GM23338 (cell line): ENCODE results near the gene KCNH5. TPM values are rescaled to one million over a fixed set of nuclear protein-coding genes. Genes with fewer than 3 reads are reported as not detected.

Experiments
- ATAC-seq: fragments of 200-7000 bp; cut with Tn5 transposase; 3 replicates; pipeline ENCODE4 v1.9.1; 2020
- DNase-seq: peaks from one replicate; pipeline ENCODE4 v3.0.0-alpha.2; 2015; ENCODE audit warnings: low spot score
- H2AFZ ChIP-seq: fragments of 200-600 bp; sonication (generic); 2 replicates; pipeline ENCODE4 v1.8.0; 2016; ENCODE audit warnings: antibody characterized with exemption, mild to moderate bottlenecking, moderate library complexity
- H3F3A ChIP-seq: fragments of 200-600 bp; sonication (generic); replicated peaks from 2 replicates; pipeline ENCODE4 v1.8.0; 2017; ENCODE audit warnings: antibody characterized with exemption, mixed run types, low read depth
- H3K27ac ChIP-seq: fragments of 200-600 bp; sonication (generic); 2 replicates; pipeline ENCODE4 v1.6.1; 2016; ENCODE audit warnings: low read depth
- H3K27me3 ChIP-seq: fragments of 200-600 bp; sonication (generic); 2 replicates; pipeline ENCODE4 v1.8.0; 2016; ENCODE audit warnings: mild to moderate bottlenecking, mixed run types, moderate library complexity; ENCODE audit not compliant: insufficient read depth
- H3K36me3 ChIP-seq: fragments of 200-600 bp; sonication (generic); 2 replicates; pipeline ENCODE4 v1.8.0; 2016; ENCODE audit warnings: mild to moderate bottlenecking; ENCODE audit not compliant: insufficient read depth
- H3K4me1 ChIP-seq: fragments of 200-600 bp; sonication (generic); 2 replicates; pipeline ENCODE4 v1.8.0; 2016; ENCODE audit warnings: mild to moderate bottlenecking, moderate library complexity; ENCODE audit not compliant: insufficient read depth
- H3K4me2 ChIP-seq: fragments of 200-600 bp; sonication (generic); 2 replicates; pipeline ENCODE4 v1.7.1; 2017; ENCODE audit warnings: mixed run types
- H3K4me3 ChIP-seq: fragments of 200-600 bp; sonication (generic); 2 replicates; pipeline ENCODE4 v1.6.1; 2016; ENCODE audit warnings: mixed run types
- H3K79me2 ChIP-seq: fragments of 200-600 bp; sonication (generic); replicated peaks from 2 replicates; pipeline ENCODE4 v1.8.0; 2017; ENCODE audit warnings: mild to moderate bottlenecking; ENCODE audit not compliant: insufficient read depth
- H3K9me2 ChIP-seq: fragments of 200-600 bp; sonication (generic); 2 replicates; pipeline ENCODE4 v1.8.0; 2017; ENCODE audit not compliant: insufficient read depth
- H4K20me1 ChIP-seq: fragments of 200-600 bp; sonication (generic); replicated peaks from 2 replicates; pipeline ENCODE4 v1.8.0; 2017; ENCODE audit warnings: mild to moderate bottlenecking; ENCODE audit not compliant: insufficient read depth
- H3K27ac Mint-ChIP-seq: 2 replicates; pipeline ENCODE4 v1.8.0; 2020; ENCODE audit warnings: inconsistent platforms, mild to moderate bottlenecking, moderate library complexity, mixed read lengths
- H3K27me3 Mint-ChIP-seq: 3 replicates; pipeline ENCODE4 v1.8.0; 2022; ENCODE audit warnings: low read depth, mild to moderate bottlenecking, moderate library complexity, mixed read lengths, inconsistent platforms; ENCODE audit not compliant: insufficient read depth, poor library complexity
- H3K36me3 Mint-ChIP-seq: 3 replicates; pipeline ENCODE4 v1.8.0; 2021; ENCODE audit warnings: low read depth, mild to moderate bottlenecking, inconsistent platforms, moderate library complexity, mixed read lengths
- H3K4me1 Mint-ChIP-seq: 3 replicates; pipeline ENCODE4 v1.8.0; 2020; ENCODE audit warnings: mild to moderate bottlenecking, inconsistent platforms, mixed read lengths
- H3K4me3 Mint-ChIP-seq: 3 replicates; pipeline ENCODE4 v1.8.0; 2021; ENCODE audit warnings: moderate library complexity, mild to moderate bottlenecking, inconsistent platforms, mixed read lengths
- H3K9me3 Mint-ChIP-seq: 3 replicates; pipeline ENCODE4 v1.8.0; 2020; ENCODE audit warnings: moderate library complexity, mild to moderate bottlenecking, inconsistent platforms, mixed read lengths
- CREB1 ChIP-seq: fragments of 250-450 bp; sonication (Bioruptor Pico); IDR thresholded peaks from 2 replicates; pipeline ENCODE4 v1.5.0; 2020; ENCODE audit warnings: low read depth, mild to moderate bottlenecking, moderate library complexity
- ETS1 ChIP-seq: IDR thresholded peaks from 2 replicates; pipeline ENCODE4 v1.6.1; 2016; ENCODE audit warnings: antibody characterized with exemption
- EZH2phosphoT487 ChIP-seq: fragments of 200-600 bp; sonication (generic); IDR thresholded peaks from one replicate; pipeline ENCODE4 v1.8.1; 2018; ENCODE audit warnings: antibody characterized with exemption; ENCODE audit not compliant: unreplicated experiment
- JUNB ChIP-seq: IDR thresholded peaks from one replicate; pipeline ENCODE4 v1.6.1; 2016; ENCODE audit warnings: antibody characterized with exemption; ENCODE audit not compliant: unreplicated experiment
- STAT1 ChIP-seq: IDR thresholded peaks from one replicate; pipeline ENCODE4 v1.6.1; 2016; ENCODE audit warnings: antibody characterized with exemption; ENCODE audit not compliant: unreplicated experiment
- ZNF331 ChIP-seq: fragments of 250-450 bp; sonication (Bioruptor Pico); IDR thresholded peaks from 2 replicates; pipeline ENCODE4 v1.5.0; 2020; ENCODE audit warnings: low read depth, mild to moderate bottlenecking, moderate library complexity
- polyA plus RNA-seq: library from polyadenylated mRNA; unstranded; fragments of >200 nt; fragmentation: Nextera tagmentation; extraction: Ambion mirVana; gene quantifications from 2 replicates; pipeline ENCODE4 v1.2.1, GENCODE V29; 2016
- total RNA-seq: library from RNA; depleted of rRNA; stranded (reverse); fragments of >200 nt; shearing (Covaris generic); gene quantifications from 2 replicates; pipeline ENCODE4 v1.2.3, GENCODE V29; 2014
- TF ChIP-seq, protein P1 (sequence below): fragments of 250-450 bp; sonication (Bioruptor Pico); IDR thresholded peaks from 2 replicates; pipeline ENCODE4 v1.5.0; 2020; ENCODE audit warnings: mild to moderate bottlenecking, moderate library complexity
- TF ChIP-seq, protein P2 (sequence below): IDR thresholded peaks from one replicate; pipeline ENCODE4 v1.6.1; 2018; ENCODE audit warnings: antibody characterized with exemption; ENCODE audit not compliant: unreplicated experiment

KCNH5 gene
- total and polyA plus RNA-seq, 2 experiments from 2014 or later, result 0.71 to 0.83 TPM

DNA sequence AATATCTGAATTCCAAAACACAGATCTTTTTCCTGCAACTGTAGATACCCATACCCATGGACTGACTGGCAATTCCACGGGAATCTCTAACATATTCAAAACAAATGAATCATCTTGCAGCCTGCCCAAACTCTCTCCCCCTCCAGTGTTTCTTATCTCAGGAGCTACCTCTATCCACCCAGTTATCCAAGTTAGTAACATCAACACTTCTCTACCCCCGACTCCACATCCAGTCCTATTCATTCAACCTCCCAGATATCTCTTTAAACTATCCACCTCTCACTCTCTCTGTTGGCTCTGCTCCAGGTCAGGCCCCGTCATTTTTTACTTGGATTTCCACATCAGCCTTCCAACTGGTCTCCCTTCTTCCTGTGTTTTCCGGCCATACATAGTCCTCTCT is 6.7 kb upstream of the KCNH5 start:
- Histone ChIP-seq H3K4me1 (peaks cover 13% of the 10 kb centered on the region), H3K4me2 (no peak overlapping the region), H4K20me1 (no peaks in the 10 kb centered on the region), H3K27ac (no peak overlapping the region), H3K4me3 (no peak overlapping the region), H3F3A (no peaks in the 10 kb centered on the region), H3K9me2 (no peaks in the 10 kb centered on the region), H3K27me3 (peaks cover 27% of the 10 kb centered on the region), H3K79me2 (no peaks in the 10 kb centered on the region), H2AFZ (no peak overlapping the region), H3K36me3 (no peaks in the 10 kb centered on the region)
- Mint-ChIP-seq H3K4me1 (peaks cover 16% of the 10 kb centered on the region), H3K36me3 (no peaks in the 10 kb centered on the region), H3K9me3 (no peaks in the 10 kb centered on the region), H3K27ac (no peak overlapping the region), H3K4me3 (no peak overlapping the region), H3K27me3 (peaks cover 5% of the 10 kb centered on the region)
- TF ChIP-seq, protein P1, sequence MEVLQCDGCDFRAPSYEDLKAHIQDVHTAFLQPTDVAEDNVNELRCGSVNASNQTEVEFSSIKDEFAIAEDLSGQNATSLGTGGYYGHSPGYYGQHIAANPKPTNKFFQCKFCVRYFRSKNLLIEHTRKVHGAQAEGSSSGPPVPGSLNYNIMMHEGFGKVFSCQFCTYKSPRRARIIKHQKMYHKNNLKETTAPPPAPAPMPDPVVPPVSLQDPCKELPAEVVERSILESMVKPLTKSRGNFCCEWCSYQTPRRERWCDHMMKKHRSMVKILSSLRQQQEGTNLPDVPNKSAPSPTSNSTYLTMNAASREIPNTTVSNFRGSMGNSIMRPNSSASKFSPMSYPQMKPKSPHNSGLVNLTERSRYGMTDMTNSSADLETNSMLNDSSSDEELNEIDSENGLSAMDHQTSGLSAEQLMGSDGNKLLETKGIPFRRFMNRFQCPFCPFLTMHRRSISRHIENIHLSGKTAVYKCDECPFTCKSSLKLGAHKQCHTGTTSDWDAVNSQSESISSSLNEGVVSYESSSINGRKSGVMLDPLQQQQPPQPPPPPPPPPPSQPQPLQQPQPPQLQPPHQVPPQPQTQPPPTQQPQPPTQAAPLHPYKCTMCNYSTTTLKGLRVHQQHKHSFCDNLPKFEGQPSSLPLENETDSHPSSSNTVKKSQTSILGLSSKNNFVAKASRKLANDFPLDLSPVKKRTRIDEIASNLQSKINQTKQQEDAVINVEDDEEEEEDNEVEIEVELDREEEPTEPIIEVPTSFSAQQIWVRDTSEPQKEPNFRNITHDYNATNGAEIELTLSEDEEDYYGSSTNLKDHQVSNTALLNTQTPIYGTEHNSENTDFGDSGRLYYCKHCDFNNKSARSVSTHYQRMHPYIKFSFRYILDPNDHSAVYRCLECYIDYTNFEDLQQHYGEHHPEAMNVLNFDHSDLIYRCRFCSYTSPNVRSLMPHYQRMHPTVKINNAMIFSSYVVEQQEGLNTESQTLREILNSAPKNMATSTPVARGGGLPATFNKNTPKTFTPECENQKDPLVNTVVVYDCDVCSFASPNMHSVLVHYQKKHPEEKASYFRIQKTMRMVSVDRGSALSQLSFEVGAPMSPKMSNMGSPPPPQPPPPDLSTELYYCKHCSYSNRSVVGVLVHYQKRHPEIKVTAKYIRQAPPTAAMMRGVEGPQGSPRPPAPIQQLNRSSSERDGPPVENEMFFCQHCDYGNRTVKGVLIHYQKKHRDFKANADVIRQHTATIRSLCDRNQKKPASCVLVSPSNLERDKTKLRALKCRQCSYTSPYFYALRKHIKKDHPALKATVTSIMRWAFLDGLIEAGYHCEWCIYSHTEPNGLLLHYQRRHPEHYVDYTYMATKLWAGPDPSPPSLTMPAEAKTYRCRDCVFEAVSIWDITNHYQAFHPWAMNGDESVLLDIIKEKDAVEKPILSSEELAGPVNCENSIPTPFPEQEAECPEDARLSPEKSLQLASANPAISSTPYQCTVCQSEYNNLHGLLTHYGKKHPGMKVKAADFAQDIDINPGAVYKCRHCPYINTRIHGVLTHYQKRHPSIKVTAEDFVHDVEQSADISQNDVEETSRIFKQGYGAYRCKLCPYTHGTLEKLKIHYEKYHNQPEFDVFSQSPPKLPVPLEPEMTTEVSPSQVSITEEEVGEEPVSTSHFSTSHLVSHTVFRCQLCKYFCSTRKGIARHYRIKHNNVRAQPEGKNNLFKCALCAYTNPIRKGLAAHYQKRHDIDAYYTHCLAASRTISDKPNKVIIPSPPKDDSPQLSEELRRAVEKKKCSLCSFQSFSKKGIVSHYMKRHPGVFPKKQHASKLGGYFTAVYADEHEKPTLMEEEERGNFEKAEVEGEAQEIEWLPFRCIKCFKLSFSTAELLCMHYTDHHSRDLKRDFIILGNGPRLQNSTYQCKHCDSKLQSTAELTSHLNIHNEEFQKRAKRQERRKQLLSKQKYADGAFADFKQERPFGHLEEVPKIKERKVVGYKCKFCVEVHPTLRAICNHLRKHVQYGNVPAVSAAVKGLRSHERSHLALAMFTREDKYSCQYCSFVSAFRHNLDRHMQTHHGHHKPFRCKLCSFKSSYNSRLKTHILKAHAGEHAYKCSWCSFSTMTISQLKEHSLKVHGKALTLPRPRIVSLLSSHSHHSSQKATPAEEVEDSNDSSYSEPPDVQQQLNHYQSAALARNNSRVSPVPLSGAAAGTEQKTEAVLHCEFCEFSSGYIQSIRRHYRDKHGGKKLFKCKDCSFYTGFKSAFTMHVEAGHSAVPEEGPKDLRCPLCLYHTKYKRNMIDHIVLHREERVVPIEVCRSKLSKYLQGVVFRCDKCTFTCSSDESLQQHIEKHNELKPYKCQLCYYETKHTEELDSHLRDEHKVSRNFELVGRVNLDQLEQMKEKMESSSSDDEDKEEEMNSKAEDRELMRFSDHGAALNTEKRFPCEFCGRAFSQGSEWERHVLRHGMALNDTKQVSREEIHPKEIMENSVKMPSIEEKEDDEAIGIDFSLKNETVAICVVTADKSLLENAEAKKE (CRISPR knock-in tag), result no peak
- TF ChIP-seq EZH2phosphoT487 (no peak), ETS1 (no peak), JUNB (no peak), ZNF331 (no peak), STAT1 (no peak), CREB1 (no peak)
- TF ChIP-seq, protein P2, sequence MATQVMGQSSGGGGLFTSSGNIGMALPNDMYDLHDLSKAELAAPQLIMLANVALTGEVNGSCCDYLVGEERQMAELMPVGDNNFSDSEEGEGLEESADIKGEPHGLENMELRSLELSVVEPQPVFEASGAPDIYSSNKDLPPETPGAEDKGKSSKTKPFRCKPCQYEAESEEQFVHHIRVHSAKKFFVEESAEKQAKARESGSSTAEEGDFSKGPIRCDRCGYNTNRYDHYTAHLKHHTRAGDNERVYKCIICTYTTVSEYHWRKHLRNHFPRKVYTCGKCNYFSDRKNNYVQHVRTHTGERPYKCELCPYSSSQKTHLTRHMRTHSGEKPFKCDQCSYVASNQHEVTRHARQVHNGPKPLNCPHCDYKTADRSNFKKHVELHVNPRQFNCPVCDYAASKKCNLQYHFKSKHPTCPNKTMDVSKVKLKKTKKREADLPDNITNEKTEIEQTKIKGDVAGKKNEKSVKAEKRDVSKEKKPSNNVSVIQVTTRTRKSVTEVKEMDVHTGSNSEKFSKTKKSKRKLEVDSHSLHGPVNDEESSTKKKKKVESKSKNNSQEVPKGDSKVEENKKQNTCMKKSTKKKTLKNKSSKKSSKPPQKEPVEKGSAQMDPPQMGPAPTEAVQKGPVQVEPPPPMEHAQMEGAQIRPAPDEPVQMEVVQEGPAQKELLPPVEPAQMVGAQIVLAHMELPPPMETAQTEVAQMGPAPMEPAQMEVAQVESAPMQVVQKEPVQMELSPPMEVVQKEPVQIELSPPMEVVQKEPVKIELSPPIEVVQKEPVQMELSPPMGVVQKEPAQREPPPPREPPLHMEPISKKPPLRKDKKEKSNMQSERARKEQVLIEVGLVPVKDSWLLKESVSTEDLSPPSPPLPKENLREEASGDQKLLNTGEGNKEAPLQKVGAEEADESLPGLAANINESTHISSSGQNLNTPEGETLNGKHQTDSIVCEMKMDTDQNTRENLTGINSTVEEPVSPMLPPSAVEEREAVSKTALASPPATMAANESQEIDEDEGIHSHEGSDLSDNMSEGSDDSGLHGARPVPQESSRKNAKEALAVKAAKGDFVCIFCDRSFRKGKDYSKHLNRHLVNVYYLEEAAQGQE, result no peak
- ATAC-seq (no peak), DNase-seq (no peak)
